IMR-90 (cell line): Measurements from ENCODE around the gene SF3B3. TPM values are rescaled to one million over a fixed set of nuclear protein-coding genes. Genes with fewer than 3 reads are reported as not detected.

Experiments
- ATAC-seq: fragments of 200-7000 bp; cut with Tn5 transposase; 2 replicates; pipeline ENCODE4 v1.9.1; 2020; ENCODE audit warnings: low read depth, mild to moderate bottlenecking, moderate library complexity
- BruUV-seq: library from RNA; stranded (reverse); fragments of 400-500 nt; replicated peaks from 2 replicates; lab custom pipeline; 2021; lab: Mats Ljungman, UMichigan
- CTCF ChIA-PET: fragments of 300-600 bp; formaldehyde crosslinking; extraction: SDS; loops from one replicate; lab custom pipeline; 2021; ENCODE audit warnings: antibody characterized with exemption; lab: Yijun Ruan, JAX
- POLR2A ChIA-PET: fragments of 300-600 bp; sonication (Branson Sonifier 250); formaldehyde crosslinking; loops from one replicate; lab custom pipeline; 2022; ENCODE audit warnings: antibody characterized with exemption; ENCODE audit not compliant: unreplicated experiment; lab: Charles Lee
- DNase-seq: peaks from one replicate; pipeline ENCODE4 v3.0.0; 2013
- H2AFZ ChIP-seq: replicated peaks from 2 replicates; pipeline ENCODE3; 2013; ENCODE audit warnings: low read length, mild to moderate bottlenecking; ENCODE audit not compliant: poor library complexity
- H2AK5ac ChIP-seq: 2 replicates; pipeline ENCODE4 v1.6.1; 2013; ENCODE audit warnings: low read depth, low read length, inconsistent platforms
- H2AK9ac ChIP-seq: replicated peaks from 2 replicates; pipeline ENCODE3; 2013; ENCODE audit warnings: mild to moderate bottlenecking, low read depth, low read length, moderate library complexity; ENCODE audit not compliant: poor library complexity
- H2BK120ac ChIP-seq: 2 replicates; pipeline ENCODE4 v1.6.1; 2013; ENCODE audit warnings: low read depth, low read length, inconsistent platforms
- H2BK15ac ChIP-seq: 3 replicates; pipeline ENCODE4 v1.6.1; 2013; ENCODE audit warnings: low read depth, low read length, inconsistent platforms
- H2BK20ac ChIP-seq: 2 replicates; pipeline ENCODE4 v1.6.1; 2013; ENCODE audit warnings: low read depth, mild to moderate bottlenecking, inconsistent platforms, low read length, moderate library complexity
- H2BK5ac ChIP-seq: 2 replicates; pipeline ENCODE4 v1.6.1; 2013; ENCODE audit warnings: mild to moderate bottlenecking, low read depth, low read length, inconsistent platforms; ENCODE audit not compliant: poor library complexity, severe bottlenecking
- H3K14ac ChIP-seq: replicated peaks from 2 replicates; pipeline ENCODE4 v1.6.1; 2013; ENCODE audit warnings: low read depth, low read length, inconsistent platforms
- H3K18ac ChIP-seq: 2 replicates; pipeline ENCODE4 v1.6.1; 2013; ENCODE audit warnings: low read depth, low read length, control low read depth
- H3K23ac ChIP-seq: 2 replicates; pipeline ENCODE4 v1.6.1; 2013; ENCODE audit warnings: low read depth, low read length, inconsistent platforms
- H3K27ac ChIP-seq: 2 replicates; pipeline ENCODE4 v1.5.1; 2013; ENCODE audit warnings: mild to moderate bottlenecking, control low read depth, low read length; ENCODE audit not compliant: insufficient read depth
- H3K27me3 ChIP-seq: 2 replicates; pipeline ENCODE4 v1.6.1; 2013; ENCODE audit warnings: low read length; ENCODE audit not compliant: control insufficient read depth, insufficient read depth
- H3K36me3 ChIP-seq: 2 replicates; pipeline ENCODE4 v1.6.1; 2013; ENCODE audit warnings: low read length, mixed read lengths; ENCODE audit not compliant: control insufficient read depth, insufficient read depth
- H3K4ac ChIP-seq: 2 replicates; pipeline ENCODE4 v1.6.1; 2013; ENCODE audit warnings: low read depth, low read length, inconsistent platforms
- H3K4me1 ChIP-seq: 2 replicates; pipeline ENCODE4 v1.6.1; 2013; ENCODE audit warnings: low read length, mixed read lengths; ENCODE audit not compliant: control insufficient read depth, insufficient read depth
- H3K4me2 ChIP-seq: 2 replicates; pipeline ENCODE4 v1.6.1; 2013; ENCODE audit warnings: low read depth, mild to moderate bottlenecking, control low read depth, low read length, moderate library complexity
- H3K4me3 ChIP-seq: 2 replicates; pipeline ENCODE4 v1.5.1; 2013; ENCODE audit warnings: low read depth, mild to moderate bottlenecking, control low read depth, low read length, moderate library complexity; ENCODE audit not compliant: insufficient read depth
- H3K56ac ChIP-seq: 2 replicates; pipeline ENCODE4 v1.6.1; 2013; ENCODE audit warnings: low read length, inconsistent platforms; ENCODE audit not compliant: insufficient read depth; ENCODE audit errors: extremely low read depth
- H3K79me1 ChIP-seq, 2 experiments: 2 replicates each; pipeline ENCODE4 v1.6.1; 2013; ENCODE audit warnings: low read length in 2 of 2, inconsistent platforms in 1 of 2, low read depth in 1 of 2
- H3K9ac ChIP-seq: 2 replicates; pipeline ENCODE4 v1.6.1; 2013; ENCODE audit warnings: low read depth, low read length, control low read depth
- H3K9me1 ChIP-seq: 2 replicates; pipeline ENCODE4 v1.6.1; 2013; ENCODE audit warnings: low read length, inconsistent platforms; ENCODE audit not compliant: insufficient read depth
- H3K9me3 ChIP-seq: 2 replicates; pipeline ENCODE4 v1.6.1; 2013; ENCODE audit warnings: low read length; ENCODE audit not compliant: control insufficient read depth, insufficient read depth
- H4K20me1 ChIP-seq: 2 replicates; pipeline ENCODE4 v1.6.1; 2013; ENCODE audit warnings: low read length, inconsistent platforms; ENCODE audit not compliant: insufficient read depth
- H4K5ac ChIP-seq: 2 replicates; pipeline ENCODE4 v1.6.1; 2013; ENCODE audit warnings: mild to moderate bottlenecking, low read depth, low read length, control low read depth
- H4K8ac ChIP-seq, 2 experiments: 2 replicates each; pipeline ENCODE4 v1.6.1; 2013; ENCODE audit warnings: low read depth in 2 of 2, low read length in 2 of 2, control low read depth in 1 of 2, inconsistent platforms in 1 of 2
- H4K91ac ChIP-seq: 2 replicates; pipeline ENCODE4 v1.6.1; 2013; ENCODE audit warnings: low read depth, low read length, inconsistent platforms; ENCODE audit not compliant: insufficient read depth
- CEBPB ChIP-seq: IDR thresholded peaks from 2 replicates; pipeline ENCODE4 v1.6.1; 2012; ENCODE audit warnings: low read depth, low read length, improper control_type of control experiment
- SMC3 ChIP-seq: fragments of 150-350 bp; IDR thresholded peaks from 2 replicates; pipeline ENCODE4 v1.6.1; 2016; ENCODE audit warnings: low read depth, mild to moderate bottlenecking, antibody characterized with exemption, low read length, moderate library complexity
- WGBS, 2 experiments: methylation state at CpG; one replicate each; pipeline versions ENCODE4 v1.1.5 to v1.1.7; 2013; ENCODE audit warnings: missing lambda C conversion rate in 2 of 2; ENCODE audit not compliant: insufficient read length in 1 of 2; ENCODE audit errors: extremely low coverage in 2 of 2; 5-methylcytosine and 5-hydroxymethylcytosine counted together
- dilution Hi-C: fragments of 300-500 bp; cut with HindIII; formaldehyde crosslinking; loops from one replicate; pipeline ENCODE4 v1.14.3; 2018; ENCODE audit warnings: low sequenced_read_pairs; ENCODE audit not compliant: unreplicated experiment
- in situ Hi-C: fragments of 300-500 bp; cut with MboI; formaldehyde crosslinking; loops from 3 replicates; pipeline ENCODE4 v1.14.3; 2019; ENCODE audit warnings: low sequenced_read_pairs, inconsistent platforms, mixed read lengths
- intact Hi-C: fragments of 100-400 bp; cut with micrococcal nuclease; formaldehyde crosslinking; loops from 2 replicates; pipeline ENCODE4 v1.10.0; 2022
- polyA plus RNA-seq, 3 experiments: library from polyadenylated mRNA; depleted of rRNA; stranded (reverse); fragments of >200 nt; gene quantifications; 2 replicates each; pipeline ENCODE4 v1.2.3, GENCODE V29; 2012; ENCODE audit warnings: low replicate concordance in 1 of 3
- total RNA-seq: library from RNA; depleted of rRNA; stranded (reverse); fragments of >200 nt; gene quantifications from 2 replicates; pipeline ENCODE4 v1.2.3, GENCODE V29; 2012

Gene SF3B3
- total and polyA plus RNA-seq, 2 of the 4 experiments (the other 2 are of a cell fraction), result 97.9 to 134 TPM

DNA sequence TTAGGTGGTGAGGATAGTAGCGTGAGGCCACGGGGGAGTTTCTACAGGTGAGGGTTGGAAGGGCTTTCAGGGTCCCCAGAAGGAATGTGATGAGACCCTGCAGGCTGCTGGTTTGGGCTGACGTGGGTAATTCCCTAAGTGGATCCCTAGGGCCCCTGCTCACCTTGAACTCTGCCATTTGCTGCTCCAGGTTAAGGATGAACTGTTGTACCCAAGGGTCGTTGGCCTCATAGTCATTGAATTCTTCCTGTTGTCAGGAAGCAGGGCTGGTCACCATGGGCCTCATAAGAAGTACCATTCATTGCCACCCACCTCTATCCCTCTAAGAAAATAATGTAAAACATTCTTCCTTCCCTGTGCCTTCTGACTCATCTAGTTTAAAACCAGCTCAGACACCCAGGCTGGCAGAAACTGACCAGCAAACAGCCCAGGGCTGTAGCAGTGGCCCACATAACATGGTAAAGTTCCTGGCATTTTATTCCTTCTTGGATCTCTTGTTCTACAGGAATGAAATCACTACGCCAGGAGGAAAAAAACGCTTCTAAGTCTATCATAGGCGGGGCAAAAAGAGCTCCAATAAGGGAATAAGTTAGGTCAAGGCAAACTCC, 41.6 kb upstream of the SF3B3 start:
- DNase-seq, result peak; percentile 57

More for the DNA sequence above, 41.6 kb upstream of the SF3B3 start:
- no peak overlapping the region for H3K27ac ChIP-seq
- H2BK120ac ChIP-seq, result 0 out of 2 replicates have a peak overlapping the region, but pooled peaks have one; percentile 46
- H3K4me2 ChIP-seq, result no peak overlapping the region
- peaks cover 0 to 4% of the 10 kb centered on the region in 2 experiments; a peak in 1 of 4 replicates for H3K79me1 ChIP-seq
- no peak overlapping the region for H2BK15ac ChIP-seq
- ChIA-PET POLR2A (no interaction called here), CTCF (no interaction called here)
- no TSS peak for BruUV-seq
- intact Hi-C loops (loop anchor here (5.0 kb wide), 1 partner anchor 100 kb away; no protein-coding TSS in a partner anchor), in situ Hi-C loops (no loop called here), dilution Hi-C loops (no loop called here)
- peak overlapping the region; percentile 57; the same call in 1 of the 2 replicates for H3K14ac ChIP-seq
- peak overlapping the region; percentile 24 for H3K4ac ChIP-seq
- peaks cover 11% of the 10 kb centered on the region for H3K4me1 ChIP-seq
- H2BK5ac ChIP-seq, result peak overlapping the region; percentile 79
- H3K23ac ChIP-seq, result no peak overlapping the region
- peaks cover 57% of the 10 kb centered on the region for H3K36me3 ChIP-seq
- no peak overlapping the region for H4K5ac ChIP-seq
- no peak overlapping the region for H3K4me3 ChIP-seq
- no peaks in the 10 kb centered on the region for H3K27me3 ChIP-seq
- no peak overlapping the region for H3K56ac ChIP-seq
- no peak overlapping the region for H4K91ac ChIP-seq
- peak; percentile 84 for ATAC-seq
- peak overlapping the region in 1 of 2 experiments; percentile 25; a peak in 1 of 4 replicates for H4K8ac ChIP-seq
- 0 out of 2 replicates have a peak, but pooled peaks have one; percentile 4 for TF ChIP-seq SMC3
- TF ChIP-seq CEBPB, result no peak
- H2AK5ac ChIP-seq, result no peak overlapping the region
- peak overlapping the region; percentile 21; the same call in 1 of the 2 replicates for H3K18ac ChIP-seq
- peaks cover 20% of the 10 kb centered on the region for H3K9me1 ChIP-seq
- no peaks in the 10 kb centered on the region for H3K9me3 ChIP-seq
- peak overlapping the region; percentile 3 for H2AK9ac ChIP-seq
- H3K9ac ChIP-seq, result no peak overlapping the region
- no peaks in the 10 kb centered on the region for H4K20me1 ChIP-seq
- WGBS, 2 experiments, result 63% methylated on average over 1 of the region's 7 CpGs; no CpG with 5 or more reads in 1 of the 2 experiments
- H2BK20ac ChIP-seq, result no peak overlapping the region
- H2AFZ ChIP-seq, result peak overlapping the region; percentile 2
